Non-pigmented ciliary epithelial cell (primary cell): ENCODE measurements around the gene RNU6-1.

Source experiments
- DNase-seq: peaks from one replicate; pipeline ENCODE4 v3.0.0-alpha.2; 2010; ENCODE audit warnings: low read depth

Gene RNU6-1

DNA sequence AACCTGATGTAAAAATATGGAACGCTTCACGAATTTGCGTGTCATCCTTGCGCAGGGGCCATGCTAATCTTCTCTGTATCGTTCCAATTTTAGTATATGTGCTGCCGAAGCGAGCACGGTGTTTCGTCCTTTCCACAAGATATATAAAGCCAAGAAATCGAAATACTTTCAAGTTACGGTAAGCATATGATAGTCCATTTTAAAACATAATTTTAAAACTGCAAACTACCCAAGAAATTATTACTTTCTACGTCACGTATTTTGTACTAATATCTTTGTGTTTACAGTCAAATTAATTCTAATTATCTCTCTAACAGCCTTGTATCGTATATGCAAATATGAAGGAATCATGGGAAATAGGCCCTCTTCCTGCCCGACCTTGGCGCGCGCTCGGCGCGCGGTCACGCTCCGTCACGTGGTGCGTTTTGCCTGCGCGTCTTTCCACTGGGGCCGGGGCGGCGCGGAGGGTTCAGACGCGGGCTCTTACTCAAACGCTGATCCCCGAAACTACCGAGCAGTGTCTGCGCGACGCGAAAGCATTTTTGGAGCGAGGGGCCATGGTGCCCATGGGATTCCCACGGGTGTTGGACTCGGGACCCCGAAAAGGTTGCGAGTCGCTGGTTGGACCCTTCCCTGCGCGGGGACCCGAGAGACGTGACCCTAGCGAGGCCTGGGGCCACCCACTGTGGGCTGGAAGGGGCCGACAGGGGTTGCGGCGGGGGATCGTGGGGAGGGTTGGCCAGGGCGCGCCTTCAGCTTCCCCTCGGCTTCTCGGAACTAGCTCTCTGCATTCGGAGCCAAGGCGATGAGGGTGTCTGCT lies at the start of gene RNU6-1:
TSS of gene RNU6-1 (minus strand) at position 117 of the 820 bp plus-strand sequence.
- DNase-seq: peak; percentile 65

GRCh38 chr15:67887776-67888175 lies 47.9 kb upstream of the RNU6-1 start:
- no peak for DNase-seq

DNA sequence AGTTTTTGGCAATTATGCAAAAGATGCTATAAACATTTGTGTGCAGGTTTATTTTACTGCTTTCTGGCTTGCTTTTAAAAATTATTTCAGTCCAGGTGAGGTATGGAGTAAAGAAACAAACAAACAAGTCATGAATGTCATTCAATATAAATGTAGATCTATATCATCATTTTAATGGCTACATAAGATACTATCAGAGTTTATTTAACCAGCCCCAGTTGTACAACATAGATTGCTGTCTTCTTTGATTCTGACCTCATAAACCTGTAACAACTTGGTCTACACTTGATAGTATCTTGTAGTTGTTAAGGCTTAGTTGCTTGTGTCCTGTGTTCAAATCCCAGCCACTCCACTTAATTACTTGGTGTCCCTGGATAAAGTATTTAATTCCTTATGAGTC lies 46.0 kb upstream of the RNU6-1 start:
- DNase-seq: no peak

- DNase-seq: no peak
These were observed 45.3 kb upstream of the RNU6-1 start for GRCh38 chr15:67885175-67885523.

DNA sequence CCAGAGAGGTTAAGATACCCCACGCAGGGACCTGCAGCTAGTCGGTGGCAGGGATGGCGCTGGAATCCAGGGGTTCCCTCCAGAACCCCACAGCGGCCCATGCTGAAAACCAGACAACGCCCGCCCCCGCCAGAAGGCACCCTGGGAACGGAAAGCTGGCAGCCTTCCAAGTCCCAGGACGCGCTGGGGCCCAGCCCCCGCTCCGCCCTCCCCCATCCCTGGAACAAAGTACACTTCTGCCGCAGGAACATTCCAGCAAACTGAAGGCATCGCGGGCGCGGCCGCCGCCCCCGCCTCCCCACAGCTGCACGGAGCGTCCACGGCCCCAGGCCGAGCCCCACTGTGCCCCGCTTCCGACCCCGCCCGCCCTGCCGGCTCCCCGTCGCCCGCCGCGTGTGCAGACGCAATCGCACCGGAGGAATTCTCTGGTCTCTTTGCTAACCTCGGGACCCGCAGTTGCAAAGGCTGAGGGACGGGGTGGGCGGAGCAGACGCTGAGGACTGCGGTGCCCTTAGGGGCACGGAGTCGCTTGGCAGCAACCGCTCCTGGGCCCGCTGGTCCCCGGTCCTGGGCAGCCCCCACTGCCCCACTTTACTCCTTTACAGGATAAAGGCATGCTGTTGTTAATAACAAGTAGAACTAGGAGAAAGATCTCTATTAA lies 44.8 kb upstream of the RNU6-1 start:
- DNase-seq: peak; percentile 56

GRCh38 chr15:67884009-67884408 lies 44.2 kb upstream of the RNU6-1 start:
- no peak for DNase-seq

DNA sequence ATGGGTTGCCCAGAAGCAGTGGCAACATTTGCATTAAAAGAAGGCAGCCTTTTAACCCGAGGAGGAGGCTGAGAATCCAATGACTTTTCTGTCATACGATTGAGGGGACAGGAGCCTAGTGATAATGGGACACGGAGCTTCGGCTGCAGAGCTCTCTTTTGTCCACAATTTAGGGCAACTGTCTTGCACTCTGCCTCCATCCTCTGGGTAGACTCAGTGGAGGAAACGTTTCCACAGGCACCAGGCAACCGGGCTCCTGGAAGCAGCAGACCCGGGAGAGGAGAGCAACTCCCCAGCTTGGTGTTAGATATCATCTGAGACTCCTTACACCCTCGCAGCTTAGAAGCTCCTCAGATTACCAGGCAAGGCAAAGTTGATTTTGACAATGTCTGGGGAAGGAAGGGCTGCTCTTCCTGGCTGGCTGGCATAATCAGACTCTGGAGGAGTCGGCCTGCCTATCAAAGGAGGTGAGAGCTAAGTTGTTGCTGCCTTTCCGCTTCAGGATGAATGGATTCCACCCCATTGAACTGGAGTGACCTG lies 43.5 kb upstream of the RNU6-1 start:
- no peak for DNase-seq

DNA sequence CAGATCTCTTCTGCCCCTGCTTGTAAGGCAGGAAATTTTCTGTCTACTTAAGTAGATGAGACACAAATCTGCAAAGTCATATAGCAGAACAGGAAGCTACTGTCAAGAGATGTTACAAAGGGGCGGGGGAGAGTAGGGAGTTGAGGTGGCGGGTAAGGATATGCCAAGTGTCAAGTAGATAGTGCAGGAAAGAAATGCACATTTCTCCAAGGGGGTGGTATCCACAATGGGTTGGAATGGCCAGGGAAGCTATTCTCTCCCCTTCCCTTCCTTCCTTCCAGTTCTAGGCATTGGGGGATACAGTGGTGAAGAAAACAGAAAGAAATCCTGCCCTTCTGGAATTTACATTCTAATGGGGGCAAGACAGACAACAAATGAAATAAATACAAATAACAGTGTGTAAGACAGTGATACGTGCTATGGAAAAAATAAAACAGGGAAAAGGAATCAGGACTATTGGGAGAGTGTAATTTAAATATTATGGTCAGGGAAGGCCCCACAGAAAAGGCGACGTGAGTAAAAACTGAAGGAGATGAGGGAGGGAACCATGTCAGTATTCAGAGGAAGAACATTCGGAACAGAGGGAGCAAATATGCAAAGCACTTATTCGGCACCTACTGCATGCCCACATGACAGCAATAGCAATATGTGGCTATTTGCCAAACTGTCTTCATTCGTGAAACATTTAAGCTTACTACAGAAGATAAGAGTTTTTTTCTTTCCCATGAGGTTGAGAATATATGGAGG lies 42.8 kb upstream of the RNU6-1 start:
- DNase-seq: no peak

- no peak for DNase-seq
These were observed 40.9 kb upstream of the RNU6-1 start for GRCh38 chr15:67880651-67881182.

DNA sequence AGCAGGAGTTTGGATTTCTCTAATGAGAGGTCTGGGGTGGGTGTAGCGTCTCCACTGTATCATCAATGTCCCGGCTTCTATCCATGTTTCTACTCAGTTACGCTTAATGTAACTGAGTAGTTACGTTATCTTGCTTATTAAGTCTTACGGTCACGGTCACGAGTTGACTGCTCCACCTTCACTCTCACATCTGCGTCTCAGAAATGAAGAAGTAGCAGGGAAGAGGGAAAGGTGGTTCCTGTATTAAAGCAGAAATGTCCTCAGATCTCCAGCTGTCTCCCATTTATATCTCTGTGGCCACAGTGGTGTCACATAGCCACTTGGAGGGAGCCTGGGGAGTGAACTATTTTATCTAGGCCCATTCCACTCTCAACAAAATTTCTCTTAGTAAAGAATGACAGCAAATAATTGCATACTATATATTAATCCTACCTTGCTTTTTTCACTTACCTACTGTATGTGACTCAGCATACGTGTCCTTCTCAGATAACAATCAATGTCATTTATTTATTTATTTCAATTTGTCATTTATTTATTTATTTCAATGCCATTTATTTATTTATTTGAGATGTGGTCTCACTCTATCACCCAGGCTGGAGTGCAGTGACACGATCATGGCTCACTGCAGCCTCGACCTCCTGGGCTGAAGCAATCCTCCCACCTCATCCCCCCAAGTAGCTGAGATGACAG lies 39.7 kb upstream of the RNU6-1 start:
- DNase-seq: no peak

DNA sequence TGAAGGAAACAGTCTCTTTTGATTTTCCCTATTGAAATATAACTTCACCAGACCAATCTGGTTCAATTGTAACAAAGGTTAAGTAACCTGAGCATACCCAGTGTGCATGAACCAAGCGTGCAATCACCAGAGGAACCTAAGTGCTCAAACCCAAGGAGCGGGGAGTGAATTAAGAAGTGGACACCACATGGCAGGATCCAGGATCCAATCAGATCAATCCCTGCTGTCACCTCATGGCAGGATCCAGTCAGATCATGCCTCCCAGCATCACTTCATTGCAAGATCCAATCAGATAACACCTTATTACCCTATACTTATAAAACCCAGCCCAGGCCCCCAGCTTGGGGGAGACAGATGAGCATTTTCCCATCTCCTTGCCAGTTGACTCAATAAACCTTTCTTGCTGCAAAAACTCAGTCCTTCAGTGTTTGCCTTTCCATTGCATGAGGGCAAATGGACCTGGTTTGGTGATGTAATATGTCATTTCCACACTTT lies 38.9 kb upstream of the RNU6-1 start:
- DNase-seq: no peak

DNA sequence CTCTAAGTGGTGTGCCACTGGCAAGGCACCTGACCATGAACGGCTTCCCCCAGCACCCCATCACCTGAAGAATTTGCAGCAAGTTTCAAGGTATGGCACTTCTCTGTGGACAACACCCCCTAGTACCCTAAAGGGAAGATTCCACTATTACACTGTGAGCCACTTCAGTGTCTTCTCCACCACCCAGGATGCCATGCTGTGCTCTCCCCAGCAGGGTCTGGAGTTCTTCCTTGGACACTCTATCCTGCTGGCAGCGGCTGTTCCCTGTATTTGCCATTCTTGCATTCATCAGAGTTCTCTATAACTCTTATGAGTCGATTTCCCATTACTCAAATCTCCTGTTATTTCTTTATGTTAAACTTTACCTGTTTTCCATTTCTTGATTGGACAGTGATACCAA lies 33.9 kb upstream of the RNU6-1 start:
- DNase-seq: no peak

- DNase-seq: no peak
These were observed 31.1 kb upstream of the RNU6-1 start for GRCh38 chr15:67870868-67871408.

- DNase-seq: no peak
These were observed 29.9 kb upstream of the RNU6-1 start for GRCh38 chr15:67869701-67870100.

- no peak for DNase-seq
These were observed 25.9 kb upstream of the RNU6-1 start for GRCh38 chr15:67865766-67866165.

DNA sequence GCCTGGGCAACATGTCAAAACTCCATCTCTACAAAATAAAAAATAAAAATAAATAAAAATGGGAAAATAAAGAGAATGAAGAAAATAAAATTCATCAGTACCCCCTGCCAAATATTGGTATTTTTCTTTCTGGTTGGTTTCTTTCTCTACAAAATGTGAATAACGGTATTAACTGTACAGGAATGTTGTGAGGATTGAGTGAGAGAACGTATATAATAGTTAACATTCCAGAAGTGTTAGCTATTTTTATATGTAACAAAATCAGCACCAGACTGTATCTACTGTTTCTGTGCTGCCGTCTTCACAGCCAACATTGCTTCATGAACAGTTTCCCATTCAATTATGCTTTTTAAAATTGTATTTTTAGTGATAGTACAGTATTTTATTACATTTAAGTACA lies 25.5 kb upstream of the RNU6-1 start:
- no peak for DNase-seq

DNA sequence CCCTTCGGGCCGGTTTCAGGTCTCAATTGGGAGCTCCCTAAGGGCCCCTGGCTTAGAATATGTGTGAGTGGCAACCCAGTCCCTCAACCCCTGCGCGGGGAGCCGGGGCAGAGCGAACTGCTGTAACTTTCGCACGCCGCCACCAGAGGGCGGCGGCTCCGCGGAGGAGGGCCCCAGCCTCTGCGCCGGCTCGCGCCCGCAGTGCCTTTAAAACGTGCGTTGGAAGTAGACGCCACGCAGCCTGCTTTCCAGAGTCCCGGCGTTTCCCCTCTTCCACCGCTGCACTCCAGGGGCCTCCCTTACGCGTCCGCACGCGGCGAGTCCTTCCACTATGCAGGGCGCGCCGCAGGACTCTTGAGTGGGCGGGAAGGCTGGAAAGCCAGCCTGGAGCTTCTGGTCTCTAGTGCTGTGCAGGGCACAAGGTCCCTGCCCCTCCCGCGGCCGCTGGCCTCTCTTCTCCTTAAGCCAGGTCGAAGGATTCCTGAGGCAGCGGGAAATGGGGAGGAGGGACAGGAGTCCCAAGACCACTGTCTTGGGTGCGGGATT lies 23.7 kb upstream of the RNU6-1 start:
- no peak for DNase-seq

DNA sequence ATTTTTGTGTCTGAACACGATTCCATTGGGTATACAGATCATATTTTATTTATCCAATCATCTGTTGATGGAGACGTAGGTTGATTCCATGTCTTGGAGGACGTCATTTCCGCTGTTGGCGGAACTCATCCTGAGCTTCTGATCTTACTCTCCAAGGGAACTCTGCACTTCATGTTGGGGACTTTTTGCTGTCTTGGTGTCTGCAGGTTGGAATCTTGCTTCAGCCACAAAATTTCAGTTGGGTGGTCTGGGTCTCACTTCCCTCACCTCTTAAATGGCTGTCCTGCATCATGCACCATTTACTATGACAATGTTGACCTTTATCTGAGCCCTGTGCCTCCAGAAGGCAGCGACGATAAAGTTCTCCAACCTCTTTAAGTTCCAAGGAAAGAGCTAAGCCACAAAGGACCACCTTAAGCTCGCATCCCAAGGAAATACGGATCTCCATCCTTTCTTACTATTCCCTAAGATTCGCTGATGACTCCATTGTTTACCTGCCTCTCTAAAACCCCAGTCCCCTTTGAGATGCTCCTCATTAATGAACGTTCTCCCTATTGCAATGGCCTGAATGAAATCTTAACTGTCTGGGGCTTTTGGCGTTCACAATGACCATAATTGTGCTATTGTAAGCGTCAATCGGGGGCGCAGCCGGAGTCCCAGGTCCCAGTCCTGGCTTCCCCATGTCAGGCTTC lies 23.1 kb upstream of the RNU6-1 start:
- no peak for DNase-seq

- DNase-seq: no peak
These were observed 22.1 kb upstream of the RNU6-1 start for GRCh38 chr15:67861983-67862382.

GRCh38 chr15:67859331-67859946 lies 19.6 kb upstream of the RNU6-1 start:
- DNase-seq: no peak
